Endothelial cell of umbilical vein (primary cell): ENCODE results near the gene BRF1. TPM values are rescaled to one million over a fixed set of nuclear protein-coding genes. Genes with fewer than 3 reads are reported as not detected.

Experiments used
- BruUV-seq: library from RNA; stranded (reverse); fragments of 400-500 nt; replicated peaks from 2 replicates; lab custom pipeline; 2021; lab: Mats Ljungman, UMichigan
- CTCF ChIA-PET: fragments of 300-600, 350-600 bp; sonication (Branson Sonifier 250); formaldehyde crosslinking; loops from one replicate; lab custom pipeline; 2021; ENCODE audit warnings: antibody characterized with exemption, inconsistent platforms; lab: Charles Lee
- POLR2A ChIA-PET: fragments of 300-600, 350-600 bp; sonication (Branson Sonifier 250); formaldehyde crosslinking; loops from one replicate; lab custom pipeline; 2021; ENCODE audit warnings: antibody characterized with exemption, inconsistent platforms; lab: Charles Lee
- DNase-seq: peaks from one replicate; pipeline ENCODE4 v3.0.0-alpha.2; 2011; ENCODE audit warnings: low read depth, low spot score
- FAIRE-seq: peaks from 2 replicates; lab custom pipeline; 2011; peaks lifted over from hg19 to GRCh38; lab: Jason Lieb, UNC
- H2AFZ ChIP-seq: 2 replicates; pipeline ENCODE4 v1.6.0; 2012; ENCODE audit warnings: low read depth, low read length, control low read depth, inconsistent platforms
- H3K27ac ChIP-seq: 2 replicates; pipeline ENCODE4 v1.5.1; 2011; ENCODE audit warnings: low read depth, mild to moderate bottlenecking, control low read depth, low read length, moderate library complexity; ENCODE audit not compliant: insufficient read depth
- H3K27me3 ChIP-seq, 2 experiments: 2 replicates each; pipeline versions ENCODE4 v1.6.0 to v1.6.1; 2011; ENCODE audit warnings: low read length in 2 of 2, mixed read lengths in 1 of 2; ENCODE audit not compliant: control insufficient read depth in 2 of 2, insufficient read depth in 2 of 2
- H3K36me3 ChIP-seq, 2 experiments: 2 replicates in 1 of 2; 3 replicates in 1 of 2; pipeline ENCODE4 v1.5.1; 2011; ENCODE audit warnings: low read length in 2 of 2, mild to moderate bottlenecking in 1 of 2, moderate library complexity in 1 of 2; ENCODE audit not compliant: control insufficient read depth in 2 of 2, insufficient read depth in 2 of 2; ENCODE audit errors: extremely low read depth in 1 of 2
- H3K4me1 ChIP-seq: 3 replicates; pipeline ENCODE4 v1.5.1; 2011; ENCODE audit warnings: mild to moderate bottlenecking, low read length; ENCODE audit not compliant: control insufficient read depth, insufficient read depth; ENCODE audit errors: extremely low read depth
- H3K4me2 ChIP-seq: 2 replicates; pipeline ENCODE4 v1.6.1; 2011; ENCODE audit warnings: low read length, control low read depth, mixed read lengths; ENCODE audit not compliant: insufficient read depth
- H3K4me3 ChIP-seq, 3 experiments: fragments of 200-600 bp in 1 of 3; sonication (generic), shearing (Covaris generic) in 1 of 3; replicated peaks in 1 of 3; 2 replicates each; pipeline ENCODE4 v1.5.1; 2011 to 2016; ENCODE audit warnings: control low read depth in 3 of 3, low read length in 3 of 3, mild to moderate bottlenecking in 2 of 3, inconsistent platforms in 1 of 3, low read depth in 1 of 3, moderate library complexity in 1 of 3; ENCODE audit not compliant: insufficient read depth in 1 of 3
- H3K79me2 ChIP-seq: 2 replicates; pipeline ENCODE4 v1.6.0; 2012; ENCODE audit warnings: low read length, inconsistent platforms; ENCODE audit not compliant: control insufficient read depth, insufficient read depth
- H3K9ac ChIP-seq: replicated peaks from 2 replicates; pipeline ENCODE3; 2011; ENCODE audit warnings: low read length, control low read depth; ENCODE audit not compliant: insufficient read depth; ENCODE audit errors: extremely low read depth
- H3K9me1 ChIP-seq: replicated peaks from 3 replicates; pipeline ENCODE4 v1.6.0; 2011; ENCODE audit warnings: mild to moderate bottlenecking, low read length; ENCODE audit not compliant: control insufficient read depth, insufficient read depth; ENCODE audit errors: extremely low read depth
- H3K9me3 ChIP-seq: replicated peaks from 2 replicates; pipeline ENCODE4 v1.5.1; 2012; ENCODE audit warnings: low read length, inconsistent platforms; ENCODE audit not compliant: control insufficient read depth, insufficient read depth
- H4K20me1 ChIP-seq: replicated peaks from 2 replicates; pipeline ENCODE3; 2011; ENCODE audit warnings: mild to moderate bottlenecking, low read length; ENCODE audit not compliant: control insufficient read depth, insufficient read depth; ENCODE audit errors: extremely low read depth
- EZH2 ChIP-seq: IDR thresholded peaks from 2 replicates; pipeline ENCODE4 v1.6.1; 2012; ENCODE audit warnings: borderline replicate concordance, low read depth, mild to moderate bottlenecking, moderate library complexity, low read length, inconsistent platforms; ENCODE audit not compliant: severe bottlenecking
- FOS ChIP-seq: IDR thresholded peaks from 2 replicates; pipeline ENCODE4 v1.6.1; 2011; ENCODE audit warnings: mild to moderate bottlenecking, low read length, moderate library complexity, borderline replicate concordance; ENCODE audit not compliant: insufficient read depth
- GATA2 ChIP-seq: IDR thresholded peaks from 2 replicates; pipeline ENCODE4 v1.7.0; 2011; ENCODE audit warnings: low read depth, mild to moderate bottlenecking, moderate library complexity, mixed read lengths, low read length; ENCODE audit not compliant: insufficient read length, insufficient read depth
- JUN ChIP-seq: IDR thresholded peaks from 2 replicates; pipeline ENCODE4 v1.6.1; 2011; ENCODE audit warnings: borderline replicate concordance, low read depth; ENCODE audit not compliant: insufficient read length, insufficient read depth
- MYC ChIP-seq: IDR thresholded peaks from one replicate; pipeline ENCODE4 v1.6.1; 2011; ENCODE audit warnings: mild to moderate bottlenecking, low read depth, low read length
- POLR2A ChIP-seq: IDR thresholded peaks from 2 replicates; pipeline ENCODE4 v1.6.1; 2012; ENCODE audit warnings: low read depth, mild to moderate bottlenecking, control low read depth, low read length
- POLR2AphosphoS5 ChIP-seq: IDR thresholded peaks from 2 replicates; pipeline ENCODE4 v1.6.1; 2012; ENCODE audit warnings: low read depth, mild to moderate bottlenecking, control low read depth, low read length, moderate library complexity; ENCODE audit not compliant: insufficient read depth
- dilution Hi-C: fragments of 300-500 bp; cut with MboI; formaldehyde crosslinking; loops from one replicate; pipeline ENCODE4 v1.15.0; 2019; ENCODE audit warnings: low sequenced_read_pairs; ENCODE audit not compliant: extremely low pct_ligation_motif_present
- intact Hi-C: fragments of 100-400 bp; cut with micrococcal nuclease; formaldehyde crosslinking; loops from one replicate; pipeline ENCODE4 v1.10.0; 2022
- polyA plus RNA-seq, 4 experiments: library from polyadenylated mRNA; depleted of rRNA in 3 of 4; stranded (reverse) in 3 of 4; unstranded in 1 of 4; fragments of >200 nt; gene quantifications; 2 replicates each; pipeline versions ENCODE4 v1.2.1 to v1.2.3, GENCODE V29; 2011 to 2012; ENCODE audit warnings: missing spikeins in 1 of 4
- total RNA-seq: library from RNA; stranded (reverse); gene quantifications from 2 replicates; pipeline ENCODE4 v1.2.3, GENCODE V29; 2021
- TF ChIP-seq, protein P1 (sequence below): IDR thresholded peaks from 2 replicates; pipeline ENCODE4 v1.6.1; 2011; ENCODE audit not compliant: insufficient read depth, insufficient read length
- TF ChIP-seq, protein P2 (sequence below), 2 donors: IDR thresholded peaks; 1 replicate in 1 of 2; 2 replicates in 1 of 2; pipeline ENCODE4 v1.5.1; 2011; ENCODE audit warnings: low read length in 2 of 2, mild to moderate bottlenecking in 2 of 2, moderate library complexity in 2 of 2, control low read depth in 1 of 2, inconsistent platforms in 1 of 2, low read depth in 1 of 2; ENCODE audit not compliant: insufficient read depth in 1 of 2; ENCODE audit errors: extremely low read depth in 1 of 2

The BRF1 gene
- total and polyA plus RNA-seq, 2 donors (not counting 3 experiments of a cell fraction or from before 2014, with no cell fraction given) = 19.0 to 47.2 TPM

DNA sequence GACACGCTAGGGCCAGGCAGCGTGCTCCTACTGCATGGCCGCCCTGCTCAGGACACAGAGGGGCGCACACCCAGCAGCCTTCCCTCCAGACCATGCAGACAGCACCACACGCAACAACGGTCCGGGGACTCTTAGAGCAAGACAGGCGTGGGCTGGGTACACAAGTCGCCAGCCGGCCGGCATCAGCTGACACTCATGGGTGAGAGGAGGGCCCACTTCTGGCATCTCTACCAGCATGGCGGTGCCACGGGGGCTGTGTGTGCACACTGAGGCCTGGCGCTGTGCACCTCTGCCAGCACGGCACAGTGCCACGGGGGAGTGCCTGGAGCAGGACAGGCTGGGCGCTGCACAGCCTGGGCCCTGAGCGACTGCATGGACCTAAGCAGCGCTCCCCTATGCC, 59.2 kb downstream of the BRF1 start:
- DNase-seq (no peak), FAIRE-seq (no peak)
- Histone ChIP-seq H4K20me1 (no peaks in the 10 kb centered on the region), H3K9ac (no peak overlapping the region), H3K36me3 (peaks cover 0 to 7% of the 10 kb centered on the region in 2 experiments), H3K27me3 (no peaks in the 10 kb centered on the region), H3K27ac (no peak overlapping the region), H3K9me1 (no peaks in the 10 kb centered on the region), H3K79me2 (peaks cover 10% of the 10 kb centered on the region), H3K9me3 (no peaks in the 10 kb centered on the region), H3K4me3 (no peak overlapping the region), H3K4me1 (no peaks in the 10 kb centered on the region), H3K4me2 (no peak overlapping the region), H2AFZ (no peak overlapping the region)
- TF ChIP-seq POLR2AphosphoS5 (no peak), FOS (no peak), JUN (no peak), EZH2 (no peak), POLR2A (no peak), GATA2 (no peak), MYC (no peak)
- TF ChIP-seq, protein P1, sequence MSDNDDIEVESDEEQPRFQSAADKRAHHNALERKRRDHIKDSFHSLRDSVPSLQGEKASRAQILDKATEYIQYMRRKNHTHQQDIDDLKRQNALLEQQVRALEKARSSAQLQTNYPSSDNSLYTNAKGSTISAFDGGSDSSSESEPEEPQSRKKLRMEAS = no peak
- TF ChIP-seq, protein P2, sequence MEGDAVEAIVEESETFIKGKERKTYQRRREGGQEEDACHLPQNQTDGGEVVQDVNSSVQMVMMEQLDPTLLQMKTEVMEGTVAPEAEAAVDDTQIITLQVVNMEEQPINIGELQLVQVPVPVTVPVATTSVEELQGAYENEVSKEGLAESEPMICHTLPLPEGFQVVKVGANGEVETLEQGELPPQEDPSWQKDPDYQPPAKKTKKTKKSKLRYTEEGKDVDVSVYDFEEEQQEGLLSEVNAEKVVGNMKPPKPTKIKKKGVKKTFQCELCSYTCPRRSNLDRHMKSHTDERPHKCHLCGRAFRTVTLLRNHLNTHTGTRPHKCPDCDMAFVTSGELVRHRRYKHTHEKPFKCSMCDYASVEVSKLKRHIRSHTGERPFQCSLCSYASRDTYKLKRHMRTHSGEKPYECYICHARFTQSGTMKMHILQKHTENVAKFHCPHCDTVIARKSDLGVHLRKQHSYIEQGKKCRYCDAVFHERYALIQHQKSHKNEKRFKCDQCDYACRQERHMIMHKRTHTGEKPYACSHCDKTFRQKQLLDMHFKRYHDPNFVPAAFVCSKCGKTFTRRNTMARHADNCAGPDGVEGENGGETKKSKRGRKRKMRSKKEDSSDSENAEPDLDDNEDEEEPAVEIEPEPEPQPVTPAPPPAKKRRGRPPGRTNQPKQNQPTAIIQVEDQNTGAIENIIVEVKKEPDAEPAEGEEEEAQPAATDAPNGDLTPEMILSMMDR (IDR thresholded peaks at IDR 0.05; ENCODE audit: extremely low read depth in 1 of 2, insufficient read depth in 1 of 2, low read depth in 1 of 2, low read length in 2 of 2) = no peak
- BruUV-seq = no TSS peak
- intact Hi-C loops = loop anchor here (10.0 kb wide), 2 partner anchors 63 to 77 kb away; partner anchors contain the start of genes BRF1 and JAG2
- ChIA-PET POLR2A (no interaction called here), CTCF (no interaction called here)
- dilution Hi-C loops = no loop called here
